Measurements from ENCODE around the gene CACNA1C. TPM values are rescaled to one million over a fixed set of nuclear protein-coding genes. Genes with fewer than 3 reads are reported as not detected.

Gene CACNA1C
- total and polyA plus RNA-seq, 2 donors: 0.71 TPM

DNA sequence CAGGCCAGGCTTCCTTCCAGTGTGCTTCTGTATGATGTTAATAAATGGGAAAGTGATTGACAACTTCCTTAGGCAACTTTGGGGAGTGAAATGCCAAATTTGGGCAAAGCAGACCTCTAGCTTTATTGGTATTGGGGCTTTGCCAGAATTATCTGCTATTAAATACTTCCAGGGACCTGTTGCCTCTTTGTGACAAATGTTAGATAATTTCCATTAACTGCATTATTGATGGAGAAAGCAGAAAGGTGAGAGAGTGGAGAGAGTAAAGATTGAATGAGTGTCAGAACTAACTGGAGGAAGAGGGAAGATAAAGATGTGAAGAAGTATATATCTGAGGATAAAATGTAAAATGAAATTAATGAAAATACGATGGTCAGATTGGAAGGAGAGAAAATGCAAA is 94.5 kb downstream of the CACNA1C start:
- H3K36me3 ChIP-seq (ENCODE audit: control insufficient read depth in 2 of 2, insufficient read depth in 2 of 2, low read length in 1 of 2): no peaks in the 10 kb centered on the region
- 98% methylated on average over 1 of the region's 1 CpG for WGBS
- no peaks in the 10 kb centered on the region for H3K9me3 ChIP-seq (ENCODE audit: control insufficient read depth in 2 of 2, insufficient read depth in 1 of 2, low read length in 1 of 2)
- H3K27me3 ChIP-seq (ENCODE audit: control insufficient read depth in 2 of 2, insufficient read depth in 1 of 2, low read length in 1 of 2): no peaks in the 10 kb centered on the region
- peaks cover 0 to 2% of the 10 kb centered on the region in 2 donors for H3K4me1 ChIP-seq (ENCODE audit: control insufficient read depth in 2 of 2, insufficient read depth in 2 of 2, low read length in 2 of 2)
- DNase-seq (ENCODE audit: low read depth in 6 of 9, low spot score in 9 of 9): no peak
- H3K27ac ChIP-seq (ENCODE audit: low read depth in 1 of 2, low read length in 1 of 2): no peak overlapping the region
- H3K4me3 ChIP-seq (ENCODE audit: low read length in 2 of 2): no peak overlapping the region

DNA sequence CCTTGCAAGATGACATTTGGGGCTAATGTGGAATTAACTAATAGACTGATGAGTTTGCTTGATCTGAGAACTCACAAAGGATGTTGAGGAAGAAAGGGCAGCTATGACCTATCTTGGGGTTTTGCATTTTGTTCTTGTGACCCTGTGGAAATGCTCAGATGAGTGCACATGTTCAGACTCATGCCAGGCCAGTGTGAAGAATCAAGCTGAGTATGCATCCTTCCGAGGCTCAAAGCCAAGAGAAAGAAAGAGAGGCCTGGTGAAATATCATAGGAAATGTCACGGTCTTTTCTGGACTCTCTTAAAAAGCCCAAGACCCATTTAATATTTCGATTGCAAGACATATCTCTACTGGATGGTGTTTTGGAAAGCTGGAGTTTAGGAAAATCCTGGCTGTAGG is 96.3 kb downstream of the CACNA1C start:
- Histone ChIP-seq H3K4me3 (ENCODE audit: low read length in 2 of 2) (no peak overlapping the region), H3K27ac (ENCODE audit: low read depth in 1 of 2, low read length in 1 of 2) (no peak overlapping the region), H3K27me3 (ENCODE audit: control insufficient read depth in 2 of 2, insufficient read depth in 1 of 2, low read length in 1 of 2) (no peaks in the 10 kb centered on the region), H3K9me3 (ENCODE audit: control insufficient read depth in 2 of 2, insufficient read depth in 1 of 2, low read length in 1 of 2) (no peaks in the 10 kb centered on the region), H3K4me1 (ENCODE audit: control insufficient read depth in 2 of 2, insufficient read depth in 2 of 2, low read length in 2 of 2) (peaks cover 0 to 2% of the 10 kb centered on the region in 2 donors), H3K36me3 (ENCODE audit: control insufficient read depth in 2 of 2, insufficient read depth in 2 of 2, low read length in 1 of 2) (no peaks in the 10 kb centered on the region)
- DNase-seq (ENCODE audit: low read depth in 6 of 9, low spot score in 9 of 9): no peak
- 93% methylated on average over 3 of the region's 3 CpGs for WGBS

DNA sequence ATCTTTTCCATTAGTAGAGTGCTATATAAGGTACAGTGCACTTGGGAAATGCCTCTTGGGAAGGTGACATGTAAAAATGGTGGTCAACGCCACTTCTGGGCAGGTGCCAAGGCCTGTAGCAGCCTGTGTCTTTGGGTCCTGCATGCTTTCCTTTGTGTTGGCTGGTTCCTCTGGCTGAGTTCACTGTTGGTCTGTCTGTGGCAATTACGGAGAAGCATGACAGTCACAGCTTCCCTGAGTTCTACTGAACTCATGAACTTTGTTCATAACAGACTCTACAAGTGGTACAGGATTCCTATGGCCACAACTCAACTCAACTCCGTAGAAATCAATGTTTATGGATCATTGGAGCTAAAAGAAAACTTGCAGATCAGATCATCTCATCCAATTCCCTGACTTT is 98.0 kb downstream of the CACNA1C start:
- Histone ChIP-seq H3K36me3 (ENCODE audit: control insufficient read depth in 2 of 2, insufficient read depth in 2 of 2, low read length in 1 of 2) (no peaks in the 10 kb centered on the region), H3K27me3 (ENCODE audit: control insufficient read depth in 2 of 2, insufficient read depth in 1 of 2, low read length in 1 of 2) (no peaks in the 10 kb centered on the region), H3K4me1 (ENCODE audit: control insufficient read depth in 2 of 2, insufficient read depth in 2 of 2, low read length in 2 of 2) (peaks cover 0 to 2% of the 10 kb centered on the region in 2 donors), H3K9me3 (ENCODE audit: control insufficient read depth in 2 of 2, insufficient read depth in 1 of 2, low read length in 1 of 2) (no peaks in the 10 kb centered on the region), H3K4me3 (ENCODE audit: low read length in 2 of 2) (no peak overlapping the region), H3K27ac (ENCODE audit: low read depth in 1 of 2, low read length in 1 of 2) (no peak overlapping the region)
- DNase-seq (ENCODE audit: low read depth in 6 of 9, low spot score in 9 of 9): no peak
- 96% methylated on average over 3 of the region's 3 CpGs for WGBS

DNA sequence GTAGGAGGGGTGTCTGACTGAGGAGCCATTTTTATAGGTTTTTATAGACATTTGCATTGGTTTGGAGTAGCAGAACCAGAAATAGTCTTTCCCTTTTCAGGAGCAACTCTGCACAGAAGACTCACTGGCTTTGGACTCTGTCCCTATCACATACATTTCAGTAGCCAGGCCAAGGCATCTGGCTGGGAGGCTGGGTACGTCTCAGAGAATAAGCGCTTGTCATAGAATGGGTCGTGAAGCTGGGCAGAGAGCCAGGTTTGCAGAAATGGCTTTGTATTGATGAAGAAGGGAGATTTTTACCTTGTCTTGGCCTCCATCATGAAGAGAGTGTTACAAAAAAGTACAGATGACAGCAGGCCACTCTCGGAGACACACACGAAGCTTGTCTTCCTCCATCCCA is 98.6 kb downstream of the CACNA1C start:
- no peak for DNase-seq (ENCODE audit: low read depth in 6 of 9, low spot score in 9 of 9)
- 95% methylated on average over 5 of the region's 5 CpGs for WGBS

DNA sequence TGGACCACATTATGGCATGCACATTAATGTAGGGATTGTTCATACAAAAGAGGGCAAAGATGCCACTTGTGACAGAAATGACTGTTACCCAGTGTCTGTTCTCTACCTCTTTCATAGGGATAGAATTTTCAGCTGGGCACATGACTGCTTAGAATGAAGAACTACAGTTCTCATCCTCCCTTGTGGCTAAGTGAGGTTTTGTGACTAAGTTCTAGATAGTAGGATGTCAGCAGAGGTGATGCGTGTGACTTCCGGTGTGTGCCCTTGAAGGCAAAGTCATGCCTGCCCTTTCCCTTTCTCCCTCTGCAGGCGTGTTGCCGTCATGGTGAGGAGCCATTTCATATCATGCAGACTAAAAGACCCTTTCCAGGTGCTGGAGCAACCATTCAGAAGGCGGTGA is 99.3 kb downstream of the CACNA1C start:
- H3K27me3 ChIP-seq (ENCODE audit: control insufficient read depth in 2 of 2, insufficient read depth in 1 of 2, low read length in 1 of 2): no peaks in the 10 kb centered on the region
- H3K4me1 ChIP-seq (ENCODE audit: control insufficient read depth in 2 of 2, insufficient read depth in 2 of 2, low read length in 2 of 2): peaks cover 0 to 2% of the 10 kb centered on the region in 2 donors
- WGBS: 93% methylated on average over 5 of the region's 5 CpGs
- H3K27ac ChIP-seq (ENCODE audit: low read depth in 1 of 2, low read length in 1 of 2): no peak overlapping the region
- H3K9me3 ChIP-seq (ENCODE audit: control insufficient read depth in 2 of 2, insufficient read depth in 1 of 2, low read length in 1 of 2): no peaks in the 10 kb centered on the region
- H3K4me3 ChIP-seq (ENCODE audit: low read length in 2 of 2): no peak overlapping the region
- no peaks in the 10 kb centered on the region for H3K36me3 ChIP-seq (ENCODE audit: control insufficient read depth in 2 of 2, insufficient read depth in 2 of 2, low read length in 1 of 2)
- no peak for DNase-seq (ENCODE audit: low read depth in 6 of 9, low spot score in 9 of 9)

More for the DNA sequence above, 98.6 kb downstream of the CACNA1C start:
- Histone ChIP-seq H3K9me3 (ENCODE audit: control insufficient read depth in 2 of 2, insufficient read depth in 1 of 2, low read length in 1 of 2) (no peaks in the 10 kb centered on the region), H3K4me3 (ENCODE audit: low read length in 2 of 2) (no peak overlapping the region), H3K36me3 (ENCODE audit: control insufficient read depth in 2 of 2, insufficient read depth in 2 of 2, low read length in 1 of 2) (no peaks in the 10 kb centered on the region), H3K4me1 (ENCODE audit: control insufficient read depth in 2 of 2, insufficient read depth in 2 of 2, low read length in 2 of 2) (peaks cover 0 to 2% of the 10 kb centered on the region in 2 donors), H3K27ac (ENCODE audit: low read depth in 1 of 2, low read length in 1 of 2) (no peak overlapping the region), H3K27me3 (ENCODE audit: control insufficient read depth in 2 of 2, insufficient read depth in 1 of 2, low read length in 1 of 2) (no peaks in the 10 kb centered on the region)

DNA sequence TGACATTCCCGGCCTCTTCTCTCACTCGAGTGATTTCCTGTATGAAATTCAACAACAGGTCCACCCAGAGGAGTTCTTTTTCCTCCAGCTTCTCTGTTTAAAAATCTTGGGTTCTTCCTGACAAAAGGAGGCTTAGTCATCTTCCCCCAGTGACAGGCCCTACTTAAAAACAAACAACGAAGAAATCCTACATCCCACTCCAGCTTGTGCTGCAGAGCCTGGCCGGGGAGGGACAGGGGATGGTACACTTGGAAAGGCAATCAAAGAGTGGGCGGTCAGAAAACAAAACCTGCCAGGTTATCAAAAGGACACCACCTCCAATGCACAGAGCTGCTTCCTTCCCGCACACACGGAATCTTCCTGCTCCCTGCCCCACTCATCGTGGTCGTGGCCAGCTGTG is 101.3 kb downstream of the CACNA1C start:
- Histone ChIP-seq H3K9me3 (ENCODE audit: control insufficient read depth in 2 of 2, insufficient read depth in 1 of 2, low read length in 1 of 2) (no peaks in the 10 kb centered on the region), H3K27ac (ENCODE audit: low read depth in 1 of 2, low read length in 1 of 2) (no peak overlapping the region), H3K4me3 (ENCODE audit: low read length in 2 of 2) (no peak overlapping the region), H3K36me3 (ENCODE audit: control insufficient read depth in 2 of 2, insufficient read depth in 2 of 2, low read length in 1 of 2) (no peaks in the 10 kb centered on the region), H3K27me3 (ENCODE audit: control insufficient read depth in 2 of 2, insufficient read depth in 1 of 2, low read length in 1 of 2) (no peaks in the 10 kb centered on the region), H3K4me1 (ENCODE audit: control insufficient read depth in 2 of 2, insufficient read depth in 2 of 2, low read length in 2 of 2) (no peaks in the 10 kb centered on the region)
- 79% methylated on average over 9 of the region's 9 CpGs for WGBS
- no peak for DNase-seq (ENCODE audit: low read depth in 6 of 9, low spot score in 9 of 9)

DNA sequence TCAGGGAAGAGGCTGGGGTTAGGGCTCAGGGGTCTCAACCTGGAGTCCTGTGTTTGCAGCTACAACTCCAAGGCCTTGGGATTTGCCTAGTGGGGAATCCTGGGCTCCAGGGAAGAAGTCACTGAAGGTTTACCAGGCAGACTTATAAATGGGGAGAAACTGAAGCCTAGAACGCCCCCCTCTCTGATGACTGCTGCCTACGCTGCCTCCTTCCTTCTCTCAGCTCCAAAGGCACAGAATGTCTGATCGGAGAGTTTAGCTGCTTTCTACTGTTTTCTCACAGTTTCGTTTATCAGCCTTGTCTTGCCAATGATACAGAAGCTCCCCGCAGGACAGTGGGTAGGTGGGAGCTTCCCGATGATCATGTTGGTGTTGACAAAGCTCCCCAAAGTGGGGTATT is 101.7 kb downstream of the CACNA1C start:
- 96% methylated on average over 6 of the region's 6 CpGs for WGBS
- H3K27ac ChIP-seq (ENCODE audit: low read depth in 1 of 2, low read length in 1 of 2): no peak overlapping the region
- no peak for DNase-seq (ENCODE audit: low read depth in 6 of 9, low spot score in 9 of 9)
- H3K36me3 ChIP-seq (ENCODE audit: control insufficient read depth in 2 of 2, insufficient read depth in 2 of 2, low read length in 1 of 2): no peaks in the 10 kb centered on the region
- H3K4me1 ChIP-seq (ENCODE audit: control insufficient read depth in 2 of 2, insufficient read depth in 2 of 2, low read length in 2 of 2): no peaks in the 10 kb centered on the region
- H3K9me3 ChIP-seq (ENCODE audit: control insufficient read depth in 2 of 2, insufficient read depth in 1 of 2, low read length in 1 of 2): no peaks in the 10 kb centered on the region
- no peak overlapping the region for H3K4me3 ChIP-seq (ENCODE audit: low read length in 2 of 2)
- H3K27me3 ChIP-seq (ENCODE audit: control insufficient read depth in 2 of 2, insufficient read depth in 1 of 2, low read length in 1 of 2): no peaks in the 10 kb centered on the region

DNA sequence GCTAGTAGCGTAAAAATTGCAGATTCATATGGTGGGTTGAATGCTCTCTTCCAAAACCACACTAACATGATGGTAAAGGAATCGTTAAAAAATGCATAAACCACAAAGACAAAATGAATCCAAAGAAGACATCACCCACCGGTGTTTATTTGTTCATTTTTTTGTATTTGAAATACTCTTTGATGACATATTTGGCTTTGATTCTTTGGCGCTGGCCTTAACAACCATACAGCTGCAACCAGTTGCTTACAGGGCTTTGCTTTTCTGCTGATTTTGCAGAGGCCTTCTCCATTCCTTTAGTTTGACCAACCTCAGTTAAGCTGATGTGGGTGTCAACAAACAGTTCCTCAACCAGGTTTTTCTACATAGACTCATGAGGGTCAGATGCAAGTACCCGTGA is 103.5 kb downstream of the CACNA1C start:
- 32% methylated on average over 5 of the region's 5 CpGs for WGBS
- Histone ChIP-seq H3K27ac (ENCODE audit: low read depth in 1 of 2, low read length in 1 of 2) (no peak overlapping the region), H3K36me3 (ENCODE audit: control insufficient read depth in 2 of 2, insufficient read depth in 2 of 2, low read length in 1 of 2) (no peaks in the 10 kb centered on the region), H3K4me3 (ENCODE audit: low read length in 2 of 2) (no peak overlapping the region), H3K4me1 (ENCODE audit: control insufficient read depth in 2 of 2, insufficient read depth in 2 of 2, low read length in 2 of 2) (peaks cover 0 to 1% of the 10 kb centered on the region in 2 donors), H3K9me3 (ENCODE audit: control insufficient read depth in 2 of 2, insufficient read depth in 1 of 2, low read length in 1 of 2) (no peaks in the 10 kb centered on the region), H3K27me3 (ENCODE audit: control insufficient read depth in 2 of 2, insufficient read depth in 1 of 2, low read length in 1 of 2) (no peaks in the 10 kb centered on the region)
- DNase-seq (ENCODE audit: low read depth in 6 of 9, low spot score in 9 of 9): peak in 1 of 9 donors; percentile 13

DNA sequence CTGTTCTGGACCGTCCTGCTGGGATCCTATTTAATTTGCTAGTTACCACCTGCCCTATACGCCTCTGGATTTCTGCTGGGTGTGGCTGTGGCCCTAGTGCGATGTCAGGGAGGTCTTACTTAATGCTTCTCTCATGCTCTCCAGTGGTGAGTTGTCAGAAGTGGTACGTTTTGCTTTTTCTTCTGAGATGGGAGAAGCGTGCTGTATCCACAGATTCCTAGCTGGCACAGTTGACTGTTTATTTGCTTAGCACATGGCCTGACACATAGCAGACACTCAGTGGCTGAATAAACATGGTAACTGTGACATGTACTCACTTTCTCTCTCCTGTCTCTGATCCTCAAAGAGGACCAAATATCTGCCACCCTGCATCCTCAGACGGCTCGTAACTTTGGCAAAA is 107.3 kb downstream of the CACNA1C start:
- no peaks in the 10 kb centered on the region for H3K36me3 ChIP-seq (ENCODE audit: control insufficient read depth in 2 of 2, insufficient read depth in 2 of 2, low read length in 1 of 2)
- H3K4me1 ChIP-seq (ENCODE audit: control insufficient read depth in 2 of 2, insufficient read depth in 2 of 2, low read length in 2 of 2): peaks cover 0 to 5% of the 10 kb centered on the region in 2 donors
- no peak for DNase-seq (ENCODE audit: low read depth in 6 of 9, low spot score in 9 of 9)
- WGBS: 94% methylated on average over 7 of the region's 7 CpGs
- no peaks in the 10 kb centered on the region for H3K27me3 ChIP-seq (ENCODE audit: control insufficient read depth in 2 of 2, insufficient read depth in 1 of 2, low read length in 1 of 2)
- no peak overlapping the region for H3K27ac ChIP-seq (ENCODE audit: low read depth in 1 of 2, low read length in 1 of 2)
- no peaks in the 10 kb centered on the region for H3K9me3 ChIP-seq (ENCODE audit: control insufficient read depth in 2 of 2, insufficient read depth in 1 of 2, low read length in 1 of 2)
- no peak overlapping the region for H3K4me3 ChIP-seq (ENCODE audit: low read length in 2 of 2)

DNA sequence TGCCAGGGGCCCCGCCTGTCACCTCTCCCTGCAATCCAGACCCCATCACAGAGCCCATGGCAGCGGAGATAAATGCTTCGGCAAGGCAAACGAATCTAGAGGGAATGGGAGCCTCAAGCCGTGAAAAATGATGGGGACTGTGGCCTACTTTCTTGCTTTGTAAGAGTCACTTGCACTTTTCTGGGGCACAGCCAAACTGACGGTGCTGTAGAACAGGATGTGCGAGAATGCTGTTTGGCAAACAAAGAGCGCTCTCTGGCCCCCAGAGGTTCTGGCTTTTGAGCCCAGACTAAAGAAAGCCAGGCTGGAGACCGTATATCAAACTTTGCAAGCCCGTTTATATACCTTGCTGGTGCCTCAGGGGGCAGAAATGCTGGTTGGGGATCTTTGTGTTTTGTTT is 108.7 kb downstream of the CACNA1C start:
- Histone ChIP-seq H3K36me3 (ENCODE audit: control insufficient read depth in 2 of 2, insufficient read depth in 2 of 2, low read length in 1 of 2) (no peaks in the 10 kb centered on the region), H3K4me1 (ENCODE audit: control insufficient read depth in 2 of 2, insufficient read depth in 2 of 2, low read length in 2 of 2) (peaks cover 0 to 5% of the 10 kb centered on the region in 2 donors), H3K27ac (ENCODE audit: low read depth in 1 of 2, low read length in 1 of 2) (no peak overlapping the region), H3K4me3 (ENCODE audit: low read length in 2 of 2) (no peak overlapping the region), H3K27me3 (ENCODE audit: control insufficient read depth in 2 of 2, insufficient read depth in 1 of 2, low read length in 1 of 2) (no peaks in the 10 kb centered on the region), H3K9me3 (ENCODE audit: control insufficient read depth in 2 of 2, insufficient read depth in 1 of 2, low read length in 1 of 2) (no peaks in the 10 kb centered on the region)
- 86% methylated on average over 10 of the region's 10 CpGs for WGBS
- DNase-seq (ENCODE audit: low read depth in 6 of 9, low spot score in 9 of 9): no peak

Measured in thymus (tissue), 11 donors.